GM12891 (cell line): ENCODE results near the gene NPIPB6.

ENCODE experiments used
- DNase-seq: peaks from one replicate; pipeline ENCODE4 v3.0.0; 2011; ENCODE audit warnings: low spot score; ENCODE audit not compliant: insufficient read length
- FAIRE-seq: peaks from 2 replicates; lab custom pipeline; 2011; peaks lifted over from hg19 to GRCh38; lab: Jason Lieb, UNC
- PAX5 ChIP-seq: IDR thresholded peaks from 2 replicates; pipeline ENCODE4 v1.6.1; 2011; ENCODE audit warnings: low read length, moderate library complexity, mild to moderate bottlenecking; ENCODE audit not compliant: insufficient read depth, severe bottlenecking
- POLR2A ChIP-seq: IDR thresholded peaks from 2 replicates; pipeline ENCODE4 v1.6.1; 2011; ENCODE audit warnings: low read depth, low read length, control low read depth
- POLR2AphosphoS5 ChIP-seq: IDR thresholded peaks from 2 replicates; pipeline ENCODE4 v1.6.1; 2011; ENCODE audit warnings: low read depth, low read length, control low read depth
- POU2F2 ChIP-seq: IDR thresholded peaks from 2 replicates; pipeline ENCODE4 v1.6.1; 2011; ENCODE audit warnings: low read depth, mild to moderate bottlenecking, control low read depth, low read length, moderate library complexity
- SPI1 ChIP-seq: IDR thresholded peaks from 2 replicates; pipeline ENCODE4 v1.6.1; 2011; ENCODE audit warnings: low read depth, low read length, control low read depth
- TAF1 ChIP-seq: IDR thresholded peaks from 2 replicates; pipeline ENCODE4 v1.6.1; 2011; ENCODE audit warnings: low read depth, low read length, control low read depth

The NPIPB6 gene

DNA sequence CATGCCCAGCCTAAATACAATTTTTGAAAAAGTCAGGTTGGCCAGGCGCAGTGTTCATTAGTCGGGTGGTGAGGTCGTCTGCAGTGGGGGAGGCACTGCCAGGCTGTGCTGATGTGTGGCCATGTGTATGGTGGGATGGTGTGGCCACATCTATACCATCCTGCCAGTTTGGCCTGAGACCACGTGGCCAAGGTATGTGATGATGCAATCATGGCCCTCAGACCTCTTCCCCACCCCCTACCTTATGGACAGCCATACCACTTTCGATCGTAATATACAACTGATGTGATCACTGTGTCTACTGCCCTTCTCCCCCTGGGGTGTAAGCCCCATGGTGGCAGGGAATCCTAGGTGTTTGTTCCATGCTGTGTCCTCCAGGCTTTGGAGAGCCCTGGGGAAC lies 47.3 kb downstream of the NPIPB6 start:
- TF ChIP-seq TAF1, result no peak
- TF ChIP-seq POLR2AphosphoS5, result no peak
- no peak for TF ChIP-seq POU2F2
- no peak for TF ChIP-seq PAX5
- TF ChIP-seq SPI1, result no peak
- no peak for TF ChIP-seq POLR2A
- FAIRE-seq, result no peak

DNA sequence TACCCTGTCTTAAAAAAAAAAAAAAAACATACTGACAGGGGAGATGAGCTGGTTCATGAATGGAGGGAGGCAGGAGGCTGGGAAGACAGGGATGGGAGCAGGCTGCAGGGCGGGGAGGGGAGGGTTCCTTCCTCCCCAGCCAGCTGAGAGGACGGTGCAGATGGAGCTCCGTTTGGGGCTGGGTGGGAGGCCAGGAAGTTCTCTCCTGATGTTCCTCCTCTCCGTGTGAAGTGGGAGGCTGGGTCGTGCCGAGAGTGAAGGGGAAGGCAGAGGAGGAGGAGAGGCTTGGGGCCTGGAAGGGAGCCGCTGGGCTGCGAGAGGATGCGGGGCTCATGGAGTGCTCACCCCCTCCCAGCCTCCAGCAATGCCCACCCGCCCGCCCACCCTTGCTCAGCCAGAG lies 49.7 kb downstream of the NPIPB6 start:
- TF ChIP-seq POLR2AphosphoS5, result no peak
- no peak for TF ChIP-seq POU2F2
- no peak for TF ChIP-seq TAF1
- no peak for TF ChIP-seq SPI1
- no peak for TF ChIP-seq PAX5
- no peak for TF ChIP-seq POLR2A
- FAIRE-seq, result no peak
- DNase-seq, result no peak

More for the DNA sequence above, 47.3 kb downstream of the NPIPB6 start:
- DNase-seq, result no peak

DNA sequence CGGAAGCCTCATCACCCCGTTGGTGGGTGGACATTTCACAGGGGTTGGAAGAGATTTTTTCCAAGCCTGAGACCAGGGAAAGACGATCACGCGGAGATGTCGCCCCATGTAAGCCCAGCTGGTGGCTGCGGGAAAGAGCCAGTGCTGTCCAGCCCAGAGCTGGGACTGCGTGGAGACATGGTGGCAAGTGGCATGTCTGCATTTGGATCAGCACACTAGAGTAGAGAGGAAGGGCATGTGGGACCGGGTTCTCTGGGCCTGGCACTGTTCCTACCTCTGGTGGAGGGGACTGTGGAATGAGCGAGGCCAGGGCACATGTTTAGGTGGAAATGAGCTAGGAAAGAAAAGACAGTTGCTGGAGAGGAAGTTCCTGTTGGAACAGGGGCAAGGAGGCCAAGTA lies 51.0 kb downstream of the NPIPB6 start:
- DNase-seq (no peak), FAIRE-seq (no peak)
- TF ChIP-seq POLR2AphosphoS5 (no peak), POU2F2 (no peak), PAX5 (no peak), SPI1 (no peak)

DNA sequence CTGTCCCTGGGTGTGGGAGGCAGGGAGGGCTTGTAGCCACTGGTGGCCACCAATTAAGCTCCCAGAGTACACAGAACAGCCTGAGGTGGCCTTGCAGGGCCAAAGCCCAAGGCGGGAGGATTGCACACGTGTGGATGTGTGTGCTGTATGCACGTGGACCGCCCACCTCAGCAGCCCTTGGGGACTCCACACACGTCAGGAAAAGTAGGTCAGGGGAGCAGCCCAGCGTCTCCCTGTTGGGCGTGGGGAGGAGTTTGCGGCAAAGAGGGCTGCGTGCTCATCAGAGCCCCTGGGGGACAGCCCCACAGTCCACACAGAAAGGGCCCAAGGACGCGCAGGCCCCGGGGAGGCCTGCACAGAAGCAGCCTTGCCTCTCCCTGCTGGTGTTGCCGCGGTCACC lies 51.4 kb downstream of the NPIPB6 start:
- no peak for FAIRE-seq
- no peak for DNase-seq
- TF ChIP-seq POU2F2 (no peak), POLR2A (no peak), POLR2AphosphoS5 (no peak)

DNA sequence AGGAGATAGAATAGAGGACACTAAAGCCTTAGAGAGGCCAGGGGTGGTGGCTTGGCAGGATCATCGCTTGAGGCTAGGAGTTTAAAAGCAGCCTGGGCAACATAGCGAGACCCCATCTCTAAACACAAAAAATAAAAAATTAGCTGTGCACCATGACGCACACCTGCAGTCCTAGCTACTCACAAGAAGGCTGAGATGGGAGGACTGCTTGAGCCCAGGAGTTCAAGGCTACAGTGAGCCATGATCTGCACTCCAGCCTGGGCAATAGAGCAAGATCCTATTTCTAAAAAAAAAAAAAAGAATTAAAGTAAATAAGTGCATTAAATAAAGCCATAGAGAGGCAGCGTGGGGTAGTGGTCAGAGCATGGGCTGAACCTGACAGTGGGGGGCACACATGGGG lies 51.9 kb downstream of the NPIPB6 start:
- DNase-seq (no peak), FAIRE-seq (no peak)
- TF ChIP-seq POLR2AphosphoS5, result no peak

DNA sequence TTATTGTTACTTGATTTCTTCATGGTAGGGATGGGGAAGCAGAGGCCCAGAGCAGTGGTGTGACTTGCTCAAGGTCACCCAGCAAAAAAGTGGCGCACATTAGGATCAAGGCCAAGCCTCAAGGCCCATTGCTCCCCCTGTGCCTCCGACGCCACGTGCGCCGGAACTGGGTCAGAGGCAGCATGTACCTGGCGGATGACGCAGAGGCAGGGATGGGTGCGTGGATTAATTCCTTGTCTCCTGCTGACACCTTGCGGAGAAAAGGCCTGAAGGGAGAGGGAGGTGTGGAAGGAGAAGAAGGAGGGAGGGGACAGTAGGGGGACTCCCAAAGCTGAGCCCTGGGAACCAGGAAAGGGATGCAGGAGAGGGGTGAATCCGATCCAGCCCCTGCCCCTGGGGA lies 52.5 kb downstream of the NPIPB6 start:
- FAIRE-seq, result no peak
- no peak for DNase-seq
- no peak for TF ChIP-seq POLR2AphosphoS5
- TF ChIP-seq POLR2A, result no peak
- no peak for TF ChIP-seq PAX5
- TF ChIP-seq TAF1, result no peak
- no peak for TF ChIP-seq SPI1
- no peak for TF ChIP-seq POU2F2

DNA sequence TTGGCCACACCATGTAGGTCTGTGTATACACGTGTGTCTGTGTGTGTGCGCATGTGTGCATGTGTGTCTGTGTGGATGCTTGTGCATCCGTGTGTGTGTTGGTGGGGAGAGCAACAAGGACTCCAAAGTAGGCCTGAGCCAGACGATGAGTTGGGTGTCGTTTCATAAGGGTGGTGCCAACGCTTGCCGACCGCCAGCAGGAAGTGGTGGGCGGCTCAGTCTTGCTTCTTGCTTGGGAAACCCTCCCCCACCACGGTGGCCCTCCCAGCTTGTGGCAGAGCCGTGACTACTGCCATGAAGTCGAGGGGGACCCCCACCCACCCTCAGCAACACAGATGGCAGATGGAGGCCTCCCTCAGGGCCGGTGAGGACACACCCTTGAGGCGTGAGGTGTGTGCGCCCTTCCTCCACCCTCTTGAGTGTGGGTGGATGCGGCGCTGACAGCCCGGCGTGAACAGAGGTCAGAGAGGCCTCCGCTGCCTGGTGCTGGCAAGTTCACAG lies 53.4 kb downstream of the NPIPB6 start:
- FAIRE-seq (peak; percentile 87), DNase-seq (no peak)
- TF ChIP-seq SPI1 (no peak), POLR2AphosphoS5 (no peak), POLR2A (no peak), TAF1 (no peak), PAX5 (no peak), POU2F2 (no peak)

DNA sequence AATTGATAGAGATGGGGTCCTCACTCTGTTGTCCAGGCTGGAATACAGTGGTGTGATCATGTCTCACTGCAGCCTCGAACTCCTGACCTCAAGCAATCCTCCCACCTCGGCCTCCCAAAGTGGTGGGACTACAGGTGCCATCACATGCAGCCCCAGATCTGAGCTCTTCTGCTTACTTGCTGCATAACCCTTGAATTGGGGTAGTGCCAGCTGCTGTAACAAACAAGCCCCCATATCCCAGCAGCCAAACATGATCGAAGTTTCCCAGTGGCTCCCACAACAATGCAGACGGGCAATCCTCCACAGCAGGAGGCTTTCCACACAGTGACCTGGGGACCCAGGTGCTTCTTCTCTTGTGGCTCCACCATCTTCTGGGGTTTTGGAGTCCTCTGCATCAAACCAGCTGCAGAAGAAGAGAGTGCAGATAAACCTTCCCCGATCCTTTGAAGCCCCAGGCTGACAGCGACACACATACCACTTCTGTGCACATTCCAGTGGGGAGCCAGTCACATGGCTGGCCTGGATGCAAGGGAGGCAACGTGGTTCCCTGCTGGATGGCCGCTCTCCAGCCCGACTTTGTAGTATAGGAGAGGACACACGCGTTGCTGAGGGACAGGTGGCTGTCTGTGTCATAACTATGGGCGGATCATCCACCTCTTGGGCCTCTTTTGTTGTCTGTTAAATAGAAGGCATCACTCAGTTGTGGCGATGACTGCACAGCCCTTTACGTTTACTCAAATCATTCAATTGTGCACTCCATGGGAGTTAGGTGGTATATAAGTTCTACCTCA lies 54.3 kb downstream of the NPIPB6 start:
- no peak for TF ChIP-seq POLR2A
- no peak for TF ChIP-seq TAF1
- no peak for TF ChIP-seq POU2F2
- TF ChIP-seq PAX5, result no peak
- TF ChIP-seq POLR2AphosphoS5, result no peak
- no peak for TF ChIP-seq SPI1
- DNase-seq, result no peak
- no peak for FAIRE-seq

DNA sequence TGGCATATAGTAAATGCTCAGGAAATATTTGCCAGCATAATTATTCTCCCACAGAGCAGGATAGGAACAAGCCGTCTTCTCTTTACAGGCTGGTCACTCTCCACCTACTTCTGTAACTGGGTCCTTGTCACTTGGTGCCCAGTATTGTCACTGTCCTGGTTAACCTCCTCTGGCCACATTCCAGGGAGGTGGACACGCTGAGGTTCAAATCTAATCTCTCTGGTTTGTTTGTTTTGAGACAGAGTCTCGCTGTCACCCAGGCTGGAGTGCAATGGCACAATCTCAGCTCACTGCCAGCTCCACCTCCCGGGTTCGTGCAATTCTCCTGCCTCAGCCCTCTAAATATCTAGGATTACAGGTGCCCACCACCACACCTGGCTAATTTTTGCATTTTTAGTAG lies 55.4 kb downstream of the NPIPB6 start:
- TF ChIP-seq POU2F2 (no peak), POLR2AphosphoS5 (no peak), SPI1 (no peak)
- DNase-seq (no peak), FAIRE-seq (no peak)

DNA sequence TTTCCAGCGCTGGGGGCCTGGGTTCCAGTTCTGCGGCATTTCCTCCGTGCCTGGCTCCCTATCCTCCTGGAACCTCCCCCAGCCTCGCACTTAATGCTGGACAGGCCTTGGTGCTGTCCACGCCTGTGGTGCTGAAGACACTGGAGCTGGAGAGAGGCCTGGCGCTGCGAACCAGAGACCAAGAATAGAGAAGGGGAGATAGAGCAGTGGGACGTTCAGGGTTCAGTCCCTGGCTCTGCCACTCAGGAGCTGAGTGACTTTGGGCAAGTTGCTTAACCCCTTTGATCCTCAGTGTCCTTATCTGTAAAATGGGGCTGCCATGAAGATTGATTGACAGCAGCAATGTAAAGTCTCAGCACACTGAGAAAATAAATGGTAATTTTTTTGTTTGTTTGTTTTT lies 59.1 kb downstream of the NPIPB6 start:
- no peak for TF ChIP-seq POU2F2
- no peak for TF ChIP-seq SPI1
- TF ChIP-seq POLR2AphosphoS5, result no peak
- no peak for TF ChIP-seq POLR2A
- no peak for TF ChIP-seq PAX5
- no peak for TF ChIP-seq TAF1
- DNase-seq (no peak), FAIRE-seq (no peak)
